Measurements from ENCODE around the gene DAAM1.

DAAM1 gene

GRCh38 chr14:59238216-59238615 is 49.7 kb downstream of the DAAM1 start:
- Mint-ChIP-seq H3K4me3 (no peak overlapping the region), H3K27ac (no peak overlapping the region), H3K27me3 (ENCODE audit: low read depth, poor library complexity) (no peaks in the 10 kb centered on the region), H3K36me3 (ENCODE audit: low read depth) (peaks cover 32% of the 10 kb centered on the region), H3K9me3 (peaks cover 25% of the 10 kb centered on the region), H3K4me1 (peaks cover 5% of the 10 kb centered on the region)
- no peak for DNase-seq
- no peak for TF ChIP-seq CTCF (IDR thresholded peaks at IDR 0.05)

- no peak for TF ChIP-seq CTCF (IDR thresholded peaks at IDR 0.05)
- Mint-ChIP-seq H3K4me3 (no peak overlapping the region), H3K9me3 (peaks cover 25% of the 10 kb centered on the region), H3K27ac (no peak overlapping the region), H3K27me3 (ENCODE audit: low read depth, poor library complexity) (no peaks in the 10 kb centered on the region), H3K4me1 (peaks cover 5% of the 10 kb centered on the region), H3K36me3 (ENCODE audit: low read depth) (peaks cover 32% of the 10 kb centered on the region)
- DNase-seq, result no peak
Observed at GRCh38 chr14:59239022-59239421, 50.6 kb downstream of the DAAM1 start.

GRCh38 chr14:59240356-59240755 is 51.9 kb downstream of the DAAM1 start:
- Mint-ChIP-seq H3K27ac (no peak overlapping the region), H3K4me3 (no peak overlapping the region), H3K4me1 (peaks cover 5% of the 10 kb centered on the region), H3K9me3 (peaks cover 15% of the 10 kb centered on the region), H3K27me3 (ENCODE audit: low read depth, poor library complexity) (no peaks in the 10 kb centered on the region), H3K36me3 (ENCODE audit: low read depth) (peaks cover 23% of the 10 kb centered on the region)
- no peak for DNase-seq
- no peak for TF ChIP-seq CTCF (IDR thresholded peaks at IDR 0.05)

GRCh38 chr14:59241121-59241520 is 52.7 kb downstream of the DAAM1 start:
- DNase-seq, result no peak
- peaks cover 5% of the 10 kb centered on the region for H3K4me1 Mint-ChIP-seq
- H3K27ac Mint-ChIP-seq, result no peak overlapping the region
- no peak overlapping the region for H3K4me3 Mint-ChIP-seq
- peaks cover 11% of the 10 kb centered on the region for H3K9me3 Mint-ChIP-seq
- H3K27me3 Mint-ChIP-seq (ENCODE audit: low read depth, poor library complexity), result no peaks in the 10 kb centered on the region
- no peak for TF ChIP-seq CTCF (IDR thresholded peaks at IDR 0.05)
- peaks cover 25% of the 10 kb centered on the region for H3K36me3 Mint-ChIP-seq (ENCODE audit: low read depth)

GRCh38 chr14:59243174-59243573 is 54.7 kb downstream of the DAAM1 start:
- H3K9me3 Mint-ChIP-seq, result peaks cover 25% of the 10 kb centered on the region
- H3K36me3 Mint-ChIP-seq (ENCODE audit: low read depth), result peaks cover 39% of the 10 kb centered on the region
- no peaks in the 10 kb centered on the region for H3K27me3 Mint-ChIP-seq (ENCODE audit: low read depth, poor library complexity)
- H3K4me3 Mint-ChIP-seq, result no peak overlapping the region
- TF ChIP-seq CTCF (IDR thresholded peaks at IDR 0.05), result no peak
- no peak for DNase-seq
- H3K27ac Mint-ChIP-seq, result no peak overlapping the region
- no peaks in the 10 kb centered on the region for H3K4me1 Mint-ChIP-seq

- Mint-ChIP-seq H3K27ac (no peak overlapping the region), H3K9me3 (peaks cover 32% of the 10 kb centered on the region), H3K4me1 (no peaks in the 10 kb centered on the region), H3K27me3 (ENCODE audit: low read depth, poor library complexity) (no peaks in the 10 kb centered on the region), H3K4me3 (no peak overlapping the region), H3K36me3 (ENCODE audit: low read depth) (peaks cover 47% of the 10 kb centered on the region)
- TF ChIP-seq CTCF (IDR thresholded peaks at IDR 0.05), result no peak
- no peak for DNase-seq
Observed at GRCh38 chr14:59244581-59244980, 56.1 kb downstream of the DAAM1 start.
